ENCODE data around the gene MGAT5.

MGAT5 gene

GRCh38 chr2:134304394-134305108 is 50.7 kb downstream of the MGAT5 start:
- DNase-seq (ENCODE audit: low spot score): no peak

DNA sequence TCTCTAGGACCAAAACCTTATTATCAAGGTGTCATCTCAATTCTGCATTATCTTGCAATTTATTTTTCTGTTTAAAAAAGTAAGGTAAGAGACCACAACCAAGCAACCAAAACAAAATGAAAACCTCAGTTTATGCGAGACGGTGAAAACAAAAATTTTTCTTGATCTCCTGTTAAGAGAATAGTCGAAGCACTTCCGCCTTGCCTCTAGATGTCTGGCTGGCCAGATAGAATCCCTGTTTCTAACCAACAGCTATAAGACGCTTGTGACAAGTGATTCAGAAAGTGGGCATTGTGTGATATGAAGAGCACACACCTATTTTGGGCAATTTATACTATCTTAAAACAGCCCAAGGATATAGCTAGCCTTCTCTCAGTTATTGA is 51.2 kb downstream of the MGAT5 start:
- no peak for DNase-seq (ENCODE audit: low spot score)

DNA sequence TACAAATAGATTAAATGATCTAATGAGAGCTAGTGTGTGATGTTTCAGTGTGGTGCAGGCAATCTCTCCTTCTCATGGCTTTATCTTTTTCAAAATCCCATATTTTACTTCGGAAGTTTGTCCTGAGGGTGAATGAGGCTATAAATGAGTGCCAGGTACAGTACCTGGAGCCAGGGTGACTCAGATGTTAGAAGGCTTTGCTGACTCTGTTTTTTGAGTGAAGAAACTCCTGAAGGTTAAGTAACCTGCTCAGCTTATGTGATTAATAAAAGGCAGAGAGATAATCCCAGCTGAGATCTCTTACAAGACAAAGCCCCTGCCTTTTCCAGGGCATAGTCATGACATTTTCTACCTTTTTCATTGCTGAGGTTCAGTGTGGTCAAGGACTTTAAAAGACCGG is 52.6 kb downstream of the MGAT5 start:
- DNase-seq (ENCODE audit: low spot score): no peak

DNA sequence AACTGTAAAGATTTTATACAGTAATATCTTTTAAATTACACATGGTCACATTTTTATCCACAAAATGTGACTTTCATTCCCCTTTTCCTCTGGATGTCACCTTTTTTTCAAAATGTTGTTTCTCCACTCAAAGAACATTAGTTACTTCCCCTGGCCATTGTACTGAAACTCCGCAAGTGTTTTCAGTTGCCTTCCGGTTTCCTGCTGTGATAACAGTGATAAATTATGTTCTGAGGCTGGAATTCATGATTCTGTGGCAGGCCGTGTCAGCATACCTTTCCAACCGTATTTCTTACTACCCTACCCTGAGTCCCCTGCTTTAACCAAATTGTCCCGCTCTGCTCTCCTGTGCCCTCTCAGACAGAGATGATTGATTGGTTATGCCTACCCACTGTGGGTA is 53.5 kb downstream of the MGAT5 start:
- DNase-seq (ENCODE audit: low spot score): no peak

DNA sequence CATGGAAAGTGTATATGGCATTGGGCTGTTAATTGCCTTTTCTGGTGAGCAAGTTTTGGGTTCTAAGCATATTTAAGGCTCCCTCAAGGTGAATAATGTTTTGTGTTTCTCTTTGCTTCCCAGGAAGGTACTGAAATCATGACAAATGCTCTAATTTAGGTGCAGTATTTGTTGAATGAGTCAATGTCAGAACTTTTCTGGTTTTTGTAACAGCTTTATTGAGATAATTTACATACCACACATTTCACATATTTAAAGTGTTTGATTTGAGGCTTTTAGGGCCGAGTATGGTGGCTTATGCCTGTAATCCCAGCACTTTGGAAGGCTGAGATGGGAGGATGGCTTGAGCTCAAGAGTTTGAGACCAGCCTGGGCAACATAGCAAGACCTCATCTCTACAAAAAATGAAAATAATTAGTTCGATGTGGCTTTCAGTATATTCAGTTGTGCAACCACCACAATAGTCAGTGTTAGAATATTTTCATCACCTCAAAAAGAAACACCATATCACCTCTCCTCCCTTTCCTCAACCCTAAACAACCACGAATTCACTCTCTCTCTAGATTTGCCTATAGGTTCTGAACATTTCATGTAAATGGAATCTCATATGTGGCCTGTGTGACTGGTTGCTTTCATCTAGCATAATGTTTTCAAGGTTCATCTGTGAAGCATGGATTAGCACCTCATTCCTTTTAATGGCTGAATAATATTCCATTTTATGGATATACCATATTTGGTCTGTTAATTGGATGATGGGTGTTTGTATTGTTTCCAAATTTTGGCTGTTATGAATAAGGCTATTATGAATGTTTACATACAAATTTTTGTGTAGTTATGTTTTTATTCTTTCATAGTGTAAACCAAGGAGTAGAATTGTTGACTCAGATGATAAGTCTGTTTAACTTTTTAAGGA is 54.9 kb downstream of the MGAT5 start:
- DNase-seq (ENCODE audit: low spot score): no peak

- no peak for DNase-seq (ENCODE audit: low spot score)
Observed at GRCh38 chr2:134310107-134311079, 56.5 kb downstream of the MGAT5 start.

DNA sequence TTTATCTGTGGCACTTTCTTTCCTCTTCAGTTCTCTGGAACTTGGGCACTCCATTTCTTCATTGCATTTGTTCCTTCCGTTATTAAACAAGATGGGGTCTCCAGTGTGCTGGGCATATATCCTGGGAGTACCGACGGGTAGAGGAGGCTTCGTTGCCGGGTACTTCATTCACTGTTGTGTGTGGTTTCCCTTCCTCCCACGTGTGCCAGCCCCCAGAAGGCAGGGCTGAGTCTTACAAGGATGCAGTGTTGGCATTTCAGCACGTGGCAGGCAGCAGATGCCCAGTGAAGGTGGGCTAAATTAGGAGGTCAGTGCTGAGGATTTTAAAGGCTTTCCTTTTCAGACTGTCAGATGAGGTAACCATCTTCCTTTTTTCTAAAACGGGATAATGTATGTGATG is 58.6 kb downstream of the MGAT5 start:
- DNase-seq (ENCODE audit: low spot score): no peak

- no peak for DNase-seq (ENCODE audit: low spot score)
Observed at GRCh38 chr2:134314202-134314601, 60.3 kb downstream of the MGAT5 start.

DNA sequence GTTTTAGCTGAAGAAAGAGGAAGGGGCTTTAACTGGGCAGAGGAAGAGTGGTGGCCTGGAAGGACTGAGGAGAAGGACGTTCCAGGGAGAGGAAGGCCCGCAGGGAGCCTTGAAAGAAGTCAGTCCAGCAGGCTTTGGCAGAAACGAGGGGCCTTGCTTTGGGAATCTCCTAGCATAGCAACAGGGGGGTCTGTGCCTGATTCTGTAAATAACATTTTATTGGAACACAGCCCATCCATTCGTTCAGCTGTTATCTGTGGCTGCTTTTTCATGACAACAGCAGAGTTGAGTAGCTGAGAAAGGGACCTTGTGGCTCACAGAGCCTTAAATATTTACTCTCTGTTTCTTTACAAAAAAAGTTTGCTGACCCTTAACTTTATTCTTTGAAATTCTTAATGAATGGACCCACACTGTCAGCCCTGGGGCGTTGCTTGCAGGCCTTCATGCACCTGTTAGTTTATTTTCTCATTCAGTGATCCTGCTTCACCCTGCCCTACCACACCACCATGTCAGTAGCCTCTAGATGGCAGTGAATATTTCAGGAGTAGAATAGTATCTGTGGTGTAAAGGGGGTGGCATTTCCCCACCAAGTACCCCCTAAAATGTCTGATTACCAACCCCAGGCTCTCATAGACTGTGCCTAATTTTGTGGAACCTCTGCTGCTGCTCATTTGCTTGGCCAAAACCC is 61.0 kb downstream of the MGAT5 start:
- DNase-seq (ENCODE audit: low spot score): no peak

- DNase-seq (ENCODE audit: low spot score): no peak
Observed at GRCh38 chr2:134315471-134315870, 61.6 kb downstream of the MGAT5 start.

- no peak for DNase-seq (ENCODE audit: low spot score)
Observed at GRCh38 chr2:134319596-134320254, 65.9 kb downstream of the MGAT5 start.

GRCh38 chr2:134320930-134321329 is 67.1 kb downstream of the MGAT5 start:
- DNase-seq (ENCODE audit: low spot score): no peak

DNA sequence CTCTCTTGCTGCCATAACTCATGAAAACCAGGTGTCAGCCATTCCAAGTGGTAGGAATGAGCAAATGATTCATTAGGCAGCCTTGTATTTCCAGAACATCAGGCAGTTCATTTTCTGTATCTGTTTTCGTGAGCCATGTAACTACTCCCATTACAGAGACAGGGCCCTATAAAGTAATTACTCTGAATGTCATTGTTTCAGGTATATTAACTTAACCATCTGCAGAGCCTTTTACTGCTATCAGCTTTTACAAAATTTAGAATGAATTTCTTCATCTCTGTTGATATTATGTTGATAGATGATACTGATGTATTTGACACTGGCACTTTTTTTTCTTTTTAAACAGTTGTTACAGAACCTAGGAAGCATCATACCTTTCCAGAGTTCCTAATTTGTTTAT is 69.9 kb downstream of the MGAT5 start:
- DNase-seq (ENCODE audit: low spot score): no peak

- no peak for DNase-seq (ENCODE audit: low spot score)
Observed at GRCh38 chr2:134324430-134324829, 70.6 kb downstream of the MGAT5 start.

DNA sequence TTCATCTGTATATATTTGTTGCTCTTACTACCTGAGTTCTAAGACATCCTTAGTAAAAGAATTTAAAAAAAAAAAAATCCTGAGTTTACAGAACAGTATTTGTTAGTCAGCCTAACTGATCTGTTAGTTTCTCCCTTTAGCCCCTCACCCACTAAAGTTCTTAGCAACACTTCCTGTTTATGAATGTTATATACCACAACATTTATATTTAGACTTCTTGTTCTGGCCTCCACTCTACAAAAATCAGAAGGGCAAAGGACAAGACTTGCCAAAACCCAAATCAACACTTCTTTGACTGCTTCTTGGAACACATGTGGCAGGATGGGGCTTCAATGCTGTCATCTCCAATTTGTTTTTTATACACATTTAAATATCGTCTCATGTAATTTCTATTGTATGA is 71.1 kb downstream of the MGAT5 start:
- no peak for DNase-seq (ENCODE audit: low spot score)

GRCh38 chr2:134325696-134326095 is 71.8 kb downstream of the MGAT5 start:
- no peak for DNase-seq (ENCODE audit: low spot score)

DNA sequence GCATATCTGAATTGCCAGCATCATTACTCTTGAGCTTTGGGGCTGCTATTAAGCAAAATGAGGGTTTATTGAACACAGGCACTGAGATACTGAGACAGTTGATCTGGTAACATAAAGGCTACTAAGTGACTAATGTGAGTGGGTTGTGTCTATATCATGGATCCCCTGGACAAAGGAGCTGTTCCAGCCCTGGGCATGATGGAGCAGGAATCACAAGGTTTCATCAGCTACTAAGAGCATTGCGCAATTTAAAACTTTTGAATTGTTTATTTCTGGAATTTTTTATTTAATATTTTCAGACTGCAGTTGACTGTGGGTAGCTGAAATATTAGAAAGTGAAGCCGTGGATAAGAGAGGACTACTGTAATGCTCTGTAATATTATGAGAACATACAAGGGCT is 73.5 kb downstream of the MGAT5 start:
- no peak for DNase-seq (ENCODE audit: low spot score)

GRCh38 chr2:134331081-134331480 is 77.2 kb downstream of the MGAT5 start:
- no peak for DNase-seq (ENCODE audit: low spot score)

DNA sequence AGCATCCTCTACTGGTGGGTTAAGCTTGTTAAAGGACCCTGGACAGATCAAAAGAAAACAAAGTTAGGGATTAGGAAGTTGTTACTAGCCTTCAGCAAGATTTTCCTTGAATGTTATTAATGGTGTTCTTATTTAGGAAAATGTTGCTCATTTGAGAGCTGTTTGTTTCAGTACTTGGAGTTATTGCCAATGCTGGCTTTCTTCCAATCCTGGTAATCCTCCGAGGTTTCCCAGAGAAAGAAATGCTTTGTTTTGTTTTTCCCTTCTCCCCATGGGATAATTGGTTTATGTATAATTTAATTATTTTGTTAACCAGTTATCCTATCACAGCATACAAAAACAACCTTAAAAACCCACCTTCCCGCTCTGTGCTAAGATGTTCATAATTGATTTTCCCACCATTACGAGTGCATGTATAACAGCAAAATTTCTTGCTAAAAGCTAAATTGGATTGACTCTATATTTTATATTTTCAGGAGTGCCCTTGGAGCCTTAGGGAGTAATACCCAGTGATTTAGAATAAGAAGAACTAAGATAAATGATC is 79.8 kb downstream of the MGAT5 start:
- no peak for DNase-seq (ENCODE audit: low spot score)

- no peak for DNase-seq (ENCODE audit: low spot score)
Observed at GRCh38 chr2:134334542-134335353, 80.9 kb downstream of the MGAT5 start.

Measured in germinal center (tissue), 1 donor.